ENCODE measurements around the gene WDR37. TPM values are rescaled to one million over a fixed set of nuclear protein-coding genes. Genes with fewer than 3 reads are reported as not detected.

WDR37 gene
- polyA plus RNA-seq, 2 donors = 4.3 to 5.0 TPM

DNA sequence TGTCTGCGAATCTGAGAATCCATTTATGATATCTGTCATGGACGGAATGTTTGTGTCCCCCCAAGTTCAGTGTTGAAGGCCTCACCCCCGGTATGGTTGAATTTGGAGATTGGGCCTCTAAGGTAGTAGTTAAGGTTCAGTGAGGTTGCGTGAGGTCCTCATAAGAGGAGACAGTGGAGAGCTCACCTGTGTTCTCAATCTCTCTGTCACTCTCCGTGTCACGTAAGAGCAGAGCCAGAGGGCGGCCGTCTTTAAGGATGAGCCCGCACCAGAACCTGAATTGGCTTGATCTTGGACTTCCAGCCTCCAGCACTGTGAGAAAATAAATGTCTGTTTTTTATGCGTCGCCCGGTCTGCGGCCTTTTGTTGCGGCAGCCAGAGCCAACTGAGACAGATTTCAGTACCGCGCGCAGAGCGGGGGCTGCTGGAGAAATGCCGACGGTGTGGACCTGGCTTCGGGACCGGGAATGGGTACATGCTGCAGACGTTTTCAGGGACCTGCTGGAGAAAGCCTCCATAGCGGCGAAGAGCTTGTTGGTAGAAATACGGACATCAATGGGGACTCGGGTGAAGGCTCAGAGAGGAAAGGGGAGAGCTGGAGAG lies 40.2 kb downstream of the WDR37 start:
- Histone ChIP-seq H3K4me3 (ENCODE audit: low read depth in 1 of 2, low read length in 2 of 2) (no peak overlapping the region), H3K4me1 (ENCODE audit: control insufficient read depth in 2 of 2, insufficient read depth in 2 of 2, low read length in 1 of 2) (no peaks in the 10 kb centered on the region), H3K9me3 (ENCODE audit: control insufficient read depth in 2 of 2, insufficient read depth in 1 of 2, low read depth in 1 of 2, low read length in 1 of 2) (no peaks in the 10 kb centered on the region), H3K36me3 (ENCODE audit: control insufficient read depth in 2 of 2, insufficient read depth in 2 of 2, low read length in 1 of 2) (peaks cover 15 to 47% of the 10 kb centered on the region in 2 donors), H3K27ac (ENCODE audit: low read depth in 2 of 2, low read length in 1 of 2) (no peak overlapping the region), H3K27me3 (ENCODE audit: control insufficient read depth in 1 of 2, insufficient read depth in 2 of 2, low read length in 2 of 2) (no peaks in the 10 kb centered on the region)
- WGBS, 2 donors = 94 to 95% methylated on average over 27 of the region's 27 CpGs

DNA sequence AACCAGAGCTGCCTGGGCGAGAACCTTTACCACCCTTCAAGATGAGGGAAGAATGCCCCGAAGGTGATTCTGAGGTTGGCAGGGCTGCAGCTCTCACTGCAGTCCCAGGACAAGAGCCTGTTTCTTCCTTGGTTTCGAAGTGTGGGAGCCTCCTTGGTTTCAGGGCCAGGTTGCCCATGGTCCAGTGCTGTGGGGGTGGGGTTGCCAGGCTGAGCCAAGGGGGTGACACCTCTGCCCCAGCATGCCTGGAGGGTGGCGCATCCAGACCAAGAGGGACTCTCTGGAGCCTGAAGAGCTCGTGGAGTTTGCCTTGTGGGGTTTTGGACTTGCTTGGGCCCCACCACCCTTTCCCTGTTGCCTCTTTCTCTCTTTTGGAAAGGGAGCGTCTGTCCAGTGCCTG lies 41.3 kb downstream of the WDR37 start:
- 88 to 89% methylated on average over 6 of the region's 6 CpGs for WGBS, 2 donors
- no peak overlapping the region for H3K27ac ChIP-seq (ENCODE audit: low read depth in 2 of 2, low read length in 1 of 2)

GRCh38 chr10:1100143-1100542 lies 44.0 kb downstream of the WDR37 start:
- Histone ChIP-seq H3K4me3 (ENCODE audit: low read depth in 1 of 2, low read length in 2 of 2) (no peak overlapping the region), H3K9me3 (ENCODE audit: control insufficient read depth in 2 of 2, insufficient read depth in 1 of 2, low read depth in 1 of 2, low read length in 1 of 2) (no peaks in the 10 kb centered on the region), H3K4me1 (ENCODE audit: control insufficient read depth in 2 of 2, insufficient read depth in 2 of 2, low read length in 1 of 2) (peaks cover 0 to 2% of the 10 kb centered on the region in 2 donors), H3K27ac (ENCODE audit: low read depth in 2 of 2, low read length in 1 of 2) (no peak overlapping the region), H3K27me3 (ENCODE audit: control insufficient read depth in 1 of 2, insufficient read depth in 2 of 2, low read length in 2 of 2) (no peaks in the 10 kb centered on the region), H3K36me3 (ENCODE audit: control insufficient read depth in 2 of 2, insufficient read depth in 2 of 2, low read length in 1 of 2) (peaks cover 17 to 60% of the 10 kb centered on the region in 2 donors)
- 77 to 79% methylated on average over 3 of the region's 3 CpGs for WGBS, 2 donors

More for the DNA sequence above, 41.3 kb downstream of the WDR37 start:
- Histone ChIP-seq H3K4me3 (ENCODE audit: low read depth in 1 of 2, low read length in 2 of 2) (no peak overlapping the region), H3K27me3 (ENCODE audit: control insufficient read depth in 1 of 2, insufficient read depth in 2 of 2, low read length in 2 of 2) (no peaks in the 10 kb centered on the region), H3K36me3 (ENCODE audit: control insufficient read depth in 2 of 2, insufficient read depth in 2 of 2, low read length in 1 of 2) (peaks cover 16 to 52% of the 10 kb centered on the region in 2 donors), H3K9me3 (ENCODE audit: control insufficient read depth in 2 of 2, insufficient read depth in 1 of 2, low read depth in 1 of 2, low read length in 1 of 2) (no peaks in the 10 kb centered on the region), H3K4me1 (ENCODE audit: control insufficient read depth in 2 of 2, insufficient read depth in 2 of 2, low read length in 1 of 2) (peaks cover 0 to 2% of the 10 kb centered on the region in 2 donors)

DNA sequence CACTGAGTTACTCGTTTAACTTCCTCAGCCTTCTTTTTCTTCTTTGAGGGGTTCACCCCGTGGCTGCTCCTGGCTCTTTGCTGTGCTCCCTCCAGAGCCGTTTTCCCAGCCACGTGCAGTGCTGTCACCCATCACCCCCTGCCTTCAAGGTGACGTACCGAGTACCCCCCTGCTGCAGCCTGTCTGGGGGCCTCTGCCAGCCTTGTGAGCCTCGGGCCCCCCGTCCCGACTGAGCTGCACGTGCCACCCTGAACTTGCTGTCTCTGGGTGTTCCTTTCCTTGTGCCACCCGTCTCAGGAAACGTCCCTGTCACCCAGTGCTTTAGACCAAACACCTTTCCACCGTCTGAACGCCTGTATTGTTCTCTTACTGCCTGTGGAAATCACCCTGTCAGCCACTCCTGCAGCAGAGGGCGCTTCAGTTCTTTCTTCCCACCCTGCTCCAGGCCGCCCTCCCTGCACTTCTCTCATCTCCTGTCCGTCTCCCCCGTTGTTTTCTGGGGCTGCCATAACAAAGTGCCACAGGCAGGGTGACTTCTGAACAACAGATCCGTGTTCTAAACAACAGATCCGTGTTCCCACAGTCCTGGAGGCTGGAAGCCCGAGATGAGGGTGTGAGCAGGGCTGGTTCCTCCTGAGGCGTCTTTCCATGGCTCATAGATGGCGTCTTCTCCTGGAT lies 44.6 kb downstream of the WDR37 start:
- Histone ChIP-seq H3K27ac (ENCODE audit: low read depth in 2 of 2, low read length in 1 of 2) (no peak overlapping the region), H3K4me3 (ENCODE audit: low read depth in 1 of 2, low read length in 2 of 2) (no peak overlapping the region), H3K36me3 (ENCODE audit: control insufficient read depth in 2 of 2, insufficient read depth in 2 of 2, low read length in 1 of 2) (peaks cover 20 to 56% of the 10 kb centered on the region in 2 donors), H3K9me3 (ENCODE audit: control insufficient read depth in 2 of 2, insufficient read depth in 1 of 2, low read depth in 1 of 2, low read length in 1 of 2) (no peaks in the 10 kb centered on the region), H3K27me3 (ENCODE audit: control insufficient read depth in 1 of 2, insufficient read depth in 2 of 2, low read length in 2 of 2) (no peaks in the 10 kb centered on the region), H3K4me1 (ENCODE audit: control insufficient read depth in 2 of 2, insufficient read depth in 2 of 2, low read length in 1 of 2) (peaks cover 0 to 2% of the 10 kb centered on the region in 2 donors)
- WGBS, 2 donors = 78 to 79% methylated on average over 23 of the region's 23 CpGs

DNA sequence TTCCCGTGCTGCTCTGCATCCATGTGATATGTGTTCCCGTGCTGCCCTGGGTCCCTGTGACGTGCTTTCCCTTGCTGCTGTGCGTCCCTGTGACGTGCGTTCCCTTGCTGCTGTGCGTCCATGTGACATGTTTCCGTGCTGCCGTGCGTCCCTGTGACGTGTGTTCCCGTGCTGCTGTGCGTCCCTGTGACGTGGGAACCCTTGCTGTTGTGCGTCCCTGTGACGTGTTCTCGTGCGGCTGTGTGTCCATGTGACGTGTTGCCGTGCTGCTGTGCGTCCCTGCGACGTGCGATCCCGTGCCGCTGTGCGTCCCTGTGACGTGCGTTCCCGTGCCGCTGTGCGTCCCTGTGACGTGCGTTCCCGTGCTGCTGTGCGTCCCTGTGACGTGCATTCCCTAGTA lies 45.8 kb downstream of the WDR37 start:
- Histone ChIP-seq H3K27me3 (ENCODE audit: control insufficient read depth in 1 of 2, insufficient read depth in 2 of 2, low read length in 2 of 2) (no peaks in the 10 kb centered on the region), H3K36me3 (ENCODE audit: control insufficient read depth in 2 of 2, insufficient read depth in 2 of 2, low read length in 1 of 2) (peaks cover 20 to 54% of the 10 kb centered on the region in 2 donors), H3K4me1 (ENCODE audit: control insufficient read depth in 2 of 2, insufficient read depth in 2 of 2, low read length in 1 of 2) (peaks cover 0 to 2% of the 10 kb centered on the region in 2 donors), H3K9me3 (ENCODE audit: control insufficient read depth in 2 of 2, insufficient read depth in 1 of 2, low read depth in 1 of 2, low read length in 1 of 2) (no peaks in the 10 kb centered on the region), H3K27ac (ENCODE audit: low read depth in 2 of 2, low read length in 1 of 2) (no peak overlapping the region), H3K4me3 (ENCODE audit: low read depth in 1 of 2, low read length in 2 of 2) (no peak overlapping the region)
- 96 to 97% methylated on average over 37 of the region's 37 CpGs for WGBS, 2 donors

DNA sequence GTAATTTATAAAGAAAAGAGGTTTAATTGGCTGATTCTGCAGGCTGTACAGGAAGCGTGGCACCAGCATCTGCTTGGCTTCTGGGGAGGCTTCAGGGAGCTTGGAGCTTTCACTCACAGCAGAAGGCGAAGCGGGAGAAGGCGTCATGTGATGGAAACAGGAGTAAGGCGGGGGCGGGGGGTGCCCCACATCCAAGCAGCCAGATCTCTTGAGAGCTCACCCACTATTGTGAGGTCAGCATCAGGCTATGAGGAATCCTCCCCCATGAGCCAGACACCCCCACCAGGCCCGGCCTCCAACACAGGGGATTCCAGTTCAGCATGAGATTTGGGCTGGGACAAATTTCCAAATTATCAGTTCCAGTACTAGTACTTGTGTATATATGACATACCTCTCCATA lies 46.2 kb downstream of the WDR37 start:
- H3K36me3 ChIP-seq (ENCODE audit: control insufficient read depth in 2 of 2, insufficient read depth in 2 of 2, low read length in 1 of 2) = peaks cover 23 to 54% of the 10 kb centered on the region in 2 donors
- no peak overlapping the region for H3K27ac ChIP-seq (ENCODE audit: low read depth in 2 of 2, low read length in 1 of 2)
- 93 to 94% methylated on average over 7 of the region's 7 CpGs for WGBS, 2 donors
- no peak overlapping the region for H3K4me3 ChIP-seq (ENCODE audit: low read depth in 1 of 2, low read length in 2 of 2)
- no peaks in the 10 kb centered on the region for H3K27me3 ChIP-seq (ENCODE audit: control insufficient read depth in 1 of 2, insufficient read depth in 2 of 2, low read length in 2 of 2)
- no peaks in the 10 kb centered on the region for H3K9me3 ChIP-seq (ENCODE audit: control insufficient read depth in 2 of 2, insufficient read depth in 1 of 2, low read depth in 1 of 2, low read length in 1 of 2)
- peaks cover 0 to 2% of the 10 kb centered on the region in 2 donors for H3K4me1 ChIP-seq (ENCODE audit: control insufficient read depth in 2 of 2, insufficient read depth in 2 of 2, low read length in 1 of 2)

GRCh38 chr10:1102831-1103230 lies 46.6 kb downstream of the WDR37 start:
- H3K27ac ChIP-seq (ENCODE audit: low read depth in 2 of 2, low read length in 1 of 2) = no peak overlapping the region
- WGBS, 2 donors = 74 to 94% methylated on average over 2 of the region's 2 CpGs
- H3K36me3 ChIP-seq (ENCODE audit: control insufficient read depth in 2 of 2, insufficient read depth in 2 of 2, low read length in 1 of 2) = peaks cover 23 to 54% of the 10 kb centered on the region in 2 donors
- H3K9me3 ChIP-seq (ENCODE audit: control insufficient read depth in 2 of 2, insufficient read depth in 1 of 2, low read depth in 1 of 2, low read length in 1 of 2) = no peaks in the 10 kb centered on the region
- H3K4me3 ChIP-seq (ENCODE audit: low read depth in 1 of 2, low read length in 2 of 2) = no peak overlapping the region
- H3K27me3 ChIP-seq (ENCODE audit: control insufficient read depth in 1 of 2, insufficient read depth in 2 of 2, low read length in 2 of 2) = no peaks in the 10 kb centered on the region
- H3K4me1 ChIP-seq (ENCODE audit: control insufficient read depth in 2 of 2, insufficient read depth in 2 of 2, low read length in 1 of 2) = peaks cover 0 to 2% of the 10 kb centered on the region in 2 donors

GRCh38 chr10:1103551-1103950 lies 47.4 kb downstream of the WDR37 start:
- Histone ChIP-seq H3K27me3 (ENCODE audit: control insufficient read depth in 1 of 2, insufficient read depth in 2 of 2, low read length in 2 of 2) (no peaks in the 10 kb centered on the region), H3K4me1 (ENCODE audit: control insufficient read depth in 2 of 2, insufficient read depth in 2 of 2, low read length in 1 of 2) (peaks cover 0 to 2% of the 10 kb centered on the region in 2 donors), H3K27ac (ENCODE audit: low read depth in 2 of 2, low read length in 1 of 2) (no peak overlapping the region), H3K36me3 (ENCODE audit: control insufficient read depth in 2 of 2, insufficient read depth in 2 of 2, low read length in 1 of 2) (peaks cover 23 to 54% of the 10 kb centered on the region in 2 donors), H3K4me3 (ENCODE audit: low read depth in 1 of 2, low read length in 2 of 2) (no peak overlapping the region), H3K9me3 (ENCODE audit: control insufficient read depth in 2 of 2, insufficient read depth in 1 of 2, low read depth in 1 of 2, low read length in 1 of 2) (no peaks in the 10 kb centered on the region)
- WGBS, 2 donors = 97 to 98% methylated on average over 18 of the region's 18 CpGs

- Histone ChIP-seq H3K27ac (ENCODE audit: low read depth in 2 of 2, low read length in 1 of 2) (no peak overlapping the region), H3K4me3 (ENCODE audit: low read depth in 1 of 2, low read length in 2 of 2) (no peak overlapping the region), H3K4me1 (ENCODE audit: control insufficient read depth in 2 of 2, insufficient read depth in 2 of 2, low read length in 1 of 2) (peaks cover 0 to 2% of the 10 kb centered on the region in 2 donors), H3K36me3 (ENCODE audit: control insufficient read depth in 2 of 2, insufficient read depth in 2 of 2, low read length in 1 of 2) (peaks cover 27 to 55% of the 10 kb centered on the region in 2 donors), H3K27me3 (ENCODE audit: control insufficient read depth in 1 of 2, insufficient read depth in 2 of 2, low read length in 2 of 2) (no peaks in the 10 kb centered on the region), H3K9me3 (ENCODE audit: control insufficient read depth in 2 of 2, insufficient read depth in 1 of 2, low read depth in 1 of 2, low read length in 1 of 2) (no peaks in the 10 kb centered on the region)
- 97% methylated on average over 14 of the region's 14 CpGs for WGBS, 2 donors
Measured at GRCh38 chr10:1104971-1105370, 48.8 kb downstream of the WDR37 start.

GRCh38 chr10:1107004-1107403 lies 50.8 kb downstream of the WDR37 start:
- H3K27ac ChIP-seq (ENCODE audit: low read depth in 2 of 2, low read length in 1 of 2) = no peak overlapping the region
- peaks cover 6 to 7% of the 10 kb centered on the region in 2 donors for H3K4me1 ChIP-seq (ENCODE audit: control insufficient read depth in 2 of 2, insufficient read depth in 2 of 2, low read length in 1 of 2)
- H3K9me3 ChIP-seq (ENCODE audit: control insufficient read depth in 2 of 2, insufficient read depth in 1 of 2, low read depth in 1 of 2, low read length in 1 of 2) = no peaks in the 10 kb centered on the region
- no peak overlapping the region for H3K4me3 ChIP-seq (ENCODE audit: low read depth in 1 of 2, low read length in 2 of 2)
- no peaks in the 10 kb centered on the region for H3K27me3 ChIP-seq (ENCODE audit: control insufficient read depth in 1 of 2, insufficient read depth in 2 of 2, low read length in 2 of 2)
- H3K36me3 ChIP-seq (ENCODE audit: control insufficient read depth in 2 of 2, insufficient read depth in 2 of 2, low read length in 1 of 2) = peaks cover 27 to 45% of the 10 kb centered on the region in 2 donors
- WGBS, 2 donors = 88 to 90% methylated on average over 15 of the region's 15 CpGs

All from esophagus (tissue), 2 donors.